H1 (cell line): ENCODE measurements around the gene NUP98. TPM values are rescaled to one million over a fixed set of nuclear protein-coding genes. Genes with fewer than 3 reads are reported as not detected.

ENCODE experiments used
- ASH2L ChIP-seq: fragments of 200-600, 300-600 bp; sonication (generic); IDR thresholded peaks from one replicate; pipeline ENCODE4 v1.7.1; 2017; ENCODE audit warnings: low read length
- CTBP2 ChIP-seq: IDR thresholded peaks from 2 replicates; pipeline ENCODE4 v1.7.0; 2011; ENCODE audit warnings: borderline replicate concordance, mild to moderate bottlenecking, moderate library complexity, mixed read lengths, low read length; ENCODE audit not compliant: insufficient read depth, insufficient read length
- E2F6 ChIP-seq: IDR thresholded peaks from 2 replicates; pipeline ENCODE4 v1.6.1; 2012; ENCODE audit warnings: inconsistent platforms
- KDM5A ChIP-seq: fragments of 200-600 bp; IDR thresholded peaks from 2 replicates; pipeline ENCODE4 v1.7.1; 2012; ENCODE audit warnings: mild to moderate bottlenecking, low read length, inconsistent platforms, mixed read lengths
- PHF8 ChIP-seq: fragments of 200-600 bp; sonication (generic); conservative IDR thresholded peaks from 2 replicates; pipeline ENCODE4 v1.7.1; 2012; ENCODE audit warnings: low read depth, mild to moderate bottlenecking, inconsistent platforms, low read length, moderate library complexity
- SUZ12 ChIP-seq: fragments of 200-600 bp; sonication (generic); IDR thresholded peaks from 2 replicates; pipeline ENCODE4 v1.6.1; 2012; ENCODE audit warnings: mild to moderate bottlenecking, inconsistent platforms, low read length, moderate library complexity, mixed read lengths
- polyA plus RNA-seq, 7 experiments: library from polyadenylated mRNA; depleted of rRNA in 3 of 7; stranded (reverse) in 5 of 7; unstranded in 2 of 7; fragments of >200 nt in 5 of 7; fragments of 200-250 nt in 2 of 7; gene quantifications; 1 replicate in 5 of 7; 2 replicates in 1 of 7; 4 replicates in 1 of 7; pipeline versions ENCODE4 v1.2.1 to v1.2.3, GENCODE V29; 2011 to 2013; ENCODE audit warnings: missing spikeins in 2 of 7, mixed read lengths in 2 of 7
- total RNA-seq: library from RNA; stranded (reverse); fragmentation: NEBNext Ultra II Directional; extraction: Animal tissue kit (Norgen Biotek cat#: 25700); gene quantifications from 2 replicates; pipeline ENCODE4 v1.2.1, GENCODE V29; 2021

The NUP98 gene
- total and polyA plus RNA-seq, 2 of the 8 experiments (the other 6 are each of a cell fraction or from before 2014, with no cell fraction given): 98.6 to 261 TPM

- TF ChIP-seq ASH2L: no peak
- no peak for TF ChIP-seq SUZ12
- no peak for TF ChIP-seq KDM5A
- no peak for TF ChIP-seq CTBP2
- no peak for TF ChIP-seq E2F6
- no peak for TF ChIP-seq PHF8
- TF ChIP-seq, all 59 proteins: peak for 0
These were observed 52.2 kb downstream of the NUP98 start (continued) for GRCh38 chr11:3745161-3745560.
